ENCODE results near the gene ELP6.
"Not testable (repeated sequence)": the region's sequence is repeated elsewhere in the genome, so short reads cannot be mapped to it uniquely, and the experiment has no call there.

ELP6 gene

DNA sequence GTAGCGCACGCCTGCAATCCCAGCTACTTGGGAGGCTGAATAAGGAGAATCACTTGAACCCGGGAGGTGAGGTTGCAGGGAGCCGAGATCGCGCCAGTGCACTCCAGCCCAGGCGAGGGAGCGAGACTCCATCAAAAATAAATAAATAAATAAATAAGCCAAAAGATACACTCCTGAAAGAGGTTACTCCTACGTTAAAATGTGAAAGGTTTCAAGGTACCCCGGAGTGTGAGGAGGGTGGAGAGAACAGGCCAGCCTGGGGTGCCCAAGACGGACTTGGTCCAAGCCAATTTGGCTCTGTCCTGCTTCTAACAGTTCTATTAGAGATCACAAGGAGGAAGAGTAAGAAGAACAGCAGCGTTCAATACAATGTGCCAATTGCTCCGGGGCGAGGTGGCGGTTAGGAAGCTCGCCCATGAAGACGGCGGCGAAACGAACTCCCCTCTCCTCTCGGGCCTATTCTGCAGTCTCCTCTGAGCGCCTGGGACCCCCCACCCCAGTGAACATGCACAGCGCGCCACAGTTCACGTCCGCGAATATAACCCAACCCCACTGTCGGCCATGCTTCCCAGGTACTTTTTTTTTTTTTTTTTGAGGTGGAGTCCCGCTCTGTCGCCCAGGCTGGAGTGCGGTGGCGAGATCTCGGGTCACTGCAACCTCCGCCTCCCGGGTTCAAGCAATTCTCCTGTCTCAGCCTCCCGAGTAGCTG lies 942 bp downstream of the ELP6 start:
- no peak for DNase-seq (ENCODE audit: low spot score)

DNA sequence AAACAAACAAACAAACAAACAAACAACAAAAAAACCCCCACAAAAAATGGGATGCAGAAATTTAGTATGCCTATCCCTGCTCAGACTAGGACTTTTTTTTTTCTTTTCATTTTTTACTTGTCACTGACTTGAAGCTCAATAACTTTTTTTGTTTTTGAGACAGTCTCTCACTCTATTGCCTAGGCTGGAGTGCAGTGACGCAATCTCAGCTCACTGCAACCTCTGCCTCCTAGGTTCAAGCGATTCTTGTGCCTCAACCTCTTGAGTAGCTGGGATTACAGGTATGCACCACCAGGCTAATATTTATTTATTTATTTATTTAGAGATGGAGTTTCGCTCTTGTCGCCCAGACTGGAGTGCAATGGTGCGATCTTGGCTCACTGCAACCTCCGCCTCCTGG lies 8.2 kb downstream of the ELP6 start:
- not testable (repeated sequence) for DNase-seq (ENCODE audit: low spot score)

DNA sequence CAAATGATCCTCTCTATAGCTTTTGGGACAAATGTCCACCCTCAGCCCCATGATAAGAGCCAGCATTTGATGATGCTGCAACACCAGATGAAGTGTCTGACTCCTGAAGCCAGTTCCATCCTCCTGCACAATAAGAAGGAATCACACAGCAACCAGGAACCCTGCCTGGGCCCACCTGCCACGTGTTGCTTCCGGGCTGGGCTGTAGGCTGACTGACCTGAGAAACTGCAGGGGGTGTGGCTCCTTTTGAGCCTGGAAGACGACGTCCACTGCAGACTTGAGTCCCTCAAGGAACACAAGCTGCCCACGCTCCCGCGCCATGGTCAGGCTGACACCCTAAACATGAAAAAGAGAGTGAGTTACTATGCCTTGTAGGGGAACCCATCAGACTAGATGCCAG lies 9.4 kb downstream of the ELP6 start:
- no peak for DNase-seq (ENCODE audit: low spot score)

DNA sequence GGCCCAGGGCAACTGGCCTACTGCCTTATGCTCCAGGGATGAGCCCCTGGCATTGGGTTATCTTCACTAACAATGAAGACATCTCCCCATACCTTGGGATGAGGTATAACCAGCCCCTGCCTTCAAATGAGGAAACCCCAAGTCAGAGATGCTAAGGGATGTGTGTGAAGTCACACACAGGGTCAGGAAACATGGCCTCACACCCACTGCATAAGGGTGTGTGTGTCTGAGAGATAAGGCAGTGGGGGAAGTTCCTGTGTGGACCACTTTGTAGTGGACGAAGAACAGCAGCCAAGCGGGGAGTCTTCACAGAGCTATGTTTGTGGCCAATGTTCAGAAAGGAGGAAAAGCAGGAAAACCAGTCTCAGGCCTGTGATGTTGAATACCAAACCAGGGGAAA lies 10.5 kb downstream of the ELP6 start:
- DNase-seq (ENCODE audit: low spot score), result no peak

GRCh38 chr3:47496892-47497291 lies 16.6 kb downstream of the ELP6 start:
- DNase-seq (ENCODE audit: low spot score), result no peak

DNA sequence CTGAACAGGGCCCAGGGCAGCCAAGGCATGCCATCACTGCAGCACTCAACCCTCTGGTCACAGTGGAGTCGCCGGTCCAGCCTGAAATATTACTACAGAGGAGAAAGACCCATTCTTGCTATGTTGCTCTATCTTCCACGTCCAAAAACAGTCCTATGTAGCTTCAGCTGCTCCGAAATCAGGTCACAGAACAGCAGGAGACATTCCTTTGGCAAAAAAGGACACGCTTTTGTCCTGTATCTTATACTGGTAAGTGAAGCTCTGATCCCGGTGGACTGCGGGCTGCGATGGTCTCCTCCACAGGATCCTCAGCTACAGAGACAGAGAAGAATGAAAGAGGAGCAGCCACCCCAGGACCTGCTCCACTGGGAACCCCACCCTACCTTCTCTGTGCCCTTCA lies 17.6 kb downstream of the ELP6 start:
- DNase-seq (ENCODE audit: low spot score), result no peak

DNA sequence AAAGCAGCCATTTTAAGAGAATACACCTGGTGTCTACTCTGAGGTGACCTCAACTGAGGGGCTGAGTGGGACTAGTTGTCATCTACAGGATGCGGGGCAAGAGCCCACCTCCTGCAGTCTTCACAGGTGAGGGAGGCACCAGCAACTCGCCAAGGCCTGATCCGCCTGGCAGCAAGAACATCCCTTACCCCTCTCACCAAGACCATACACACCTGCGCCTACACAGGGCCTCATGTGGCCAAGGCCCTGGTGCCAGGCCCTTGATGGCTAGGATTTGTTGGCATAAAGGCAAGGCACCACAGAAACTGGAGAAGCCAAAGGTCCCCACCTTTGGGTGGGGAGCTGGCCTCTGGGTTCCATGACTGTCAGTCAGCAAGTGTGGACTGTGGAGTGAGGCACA lies 18.4 kb downstream of the ELP6 start:
- DNase-seq (ENCODE audit: low spot score), result no peak

GRCh38 chr3:47491777-47492176 lies 21.7 kb downstream of the ELP6 start:
- DNase-seq (ENCODE audit: low spot score), result no peak

- no peak for DNase-seq (ENCODE audit: low spot score)
These were observed 22.3 kb downstream of the ELP6 start for GRCh38 chr3:47491186-47491585.

- DNase-seq (ENCODE audit: low spot score), result no peak
These were observed 26.2 kb downstream of the ELP6 start for GRCh38 chr3:47487265-47487664.

GRCh38 chr3:47485812-47486211 lies 27.7 kb downstream of the ELP6 start:
- DNase-seq (ENCODE audit: low spot score), result no peak

- DNase-seq (ENCODE audit: low spot score), result no peak
These were observed 31.1 kb downstream of the ELP6 start for GRCh38 chr3:47482366-47482765.

GRCh38 chr3:47481763-47482162 lies 31.7 kb downstream of the ELP6 start:
- not testable (repeated sequence) for DNase-seq (ENCODE audit: low spot score)

DNA sequence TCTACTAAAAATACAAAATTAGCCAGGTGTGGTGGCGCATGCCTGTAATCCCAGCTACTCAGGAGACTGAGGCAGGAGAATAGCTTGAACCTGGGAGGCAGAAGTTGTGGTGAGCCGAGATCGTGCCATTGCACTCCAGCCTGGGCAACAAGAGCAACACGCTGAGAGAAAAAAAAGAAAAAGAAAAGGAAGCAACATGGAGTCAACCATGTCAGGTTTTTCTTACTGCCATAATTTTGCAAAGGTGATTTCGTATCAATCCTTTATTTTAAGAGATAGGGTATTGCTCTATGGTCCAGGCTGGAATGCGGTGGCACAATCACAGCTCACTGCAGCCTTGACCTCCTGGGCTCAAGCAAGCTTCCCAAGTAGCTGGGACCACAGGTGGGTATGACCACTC lies 33.2 kb downstream of the ELP6 start:
- DNase-seq (ENCODE audit: low spot score), result not testable (repeated sequence)

GRCh38 chr3:47479826-47480160 lies 33.7 kb downstream of the ELP6 start:
- no peak for DNase-seq (ENCODE audit: low spot score)

DNA sequence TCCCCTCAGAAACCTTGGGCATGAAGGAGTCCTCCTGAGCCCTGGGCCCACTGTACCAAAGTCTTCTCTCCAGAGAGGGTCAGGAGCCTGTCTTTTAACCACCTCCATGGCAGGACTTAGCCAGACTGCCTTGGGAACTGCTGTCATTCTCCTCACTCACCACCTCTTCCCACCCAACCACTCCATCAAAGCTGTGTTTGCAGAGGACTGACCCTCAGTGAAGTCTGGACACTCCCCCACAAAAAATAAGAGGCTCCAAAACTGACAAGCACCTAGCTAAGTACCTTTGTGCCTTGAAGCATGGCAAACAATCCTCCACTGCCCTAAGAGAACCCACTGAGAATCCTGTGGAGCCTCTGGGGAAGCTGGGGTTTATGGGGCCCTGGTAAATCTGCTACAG lies 35.5 kb downstream of the ELP6 start:
- no peak for DNase-seq (ENCODE audit: low spot score)

GRCh38 chr3:47476644-47477199 lies 36.8 kb downstream of the ELP6 start:
- no peak for DNase-seq (ENCODE audit: low spot score)

DNA sequence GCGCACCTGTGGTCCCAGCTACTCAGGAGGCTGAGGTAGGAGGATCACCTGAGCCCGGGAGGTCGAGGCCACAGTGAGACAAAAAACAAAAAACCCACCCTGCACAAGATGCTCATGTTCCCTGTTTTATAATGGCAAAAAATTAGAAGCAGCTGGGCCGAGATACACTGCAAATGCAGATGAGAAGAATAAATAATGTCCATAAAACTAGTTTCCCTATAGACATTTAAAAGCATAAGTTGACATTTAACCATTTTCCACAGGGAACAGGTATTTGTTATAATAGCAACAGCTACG lies 37.2 kb downstream of the ELP6 start:
- no peak for DNase-seq (ENCODE audit: low spot score)

DNA sequence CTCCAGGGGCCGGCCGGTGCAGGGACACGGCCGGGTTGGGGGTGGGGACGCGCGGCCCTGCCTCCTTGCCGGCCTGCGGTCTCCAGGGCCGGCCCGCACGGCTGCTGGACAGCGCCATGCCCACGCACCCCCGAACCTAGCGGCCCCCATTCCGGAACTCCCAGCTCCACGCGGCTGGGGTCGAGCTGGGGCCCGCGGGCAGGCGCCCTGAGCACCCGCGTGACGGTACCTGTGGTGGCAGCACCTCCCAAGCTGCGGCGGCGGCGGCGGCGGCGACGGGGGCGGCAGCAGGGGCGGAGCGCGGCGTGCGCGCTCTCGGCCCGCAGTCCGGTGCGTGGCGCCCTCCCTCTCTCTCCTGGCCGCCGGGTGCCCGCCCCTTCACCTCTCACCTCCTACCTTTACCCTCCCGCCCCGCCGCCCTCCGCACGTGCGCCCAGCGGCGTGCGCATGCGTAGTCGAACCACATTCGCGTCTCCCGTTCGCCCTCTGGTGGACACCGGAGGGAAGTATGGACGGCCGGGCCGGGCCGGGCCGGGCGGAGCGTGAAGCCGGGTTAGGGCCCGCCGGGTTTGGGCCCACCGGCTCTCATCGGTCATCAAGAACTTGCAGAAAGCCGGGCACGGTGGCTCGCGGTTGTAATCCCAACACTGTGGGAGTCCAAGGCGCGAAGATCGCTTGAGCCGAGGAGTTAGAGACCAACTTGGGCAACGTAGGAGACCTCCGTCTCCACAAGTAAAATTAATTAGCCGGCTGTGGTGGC lies 37.8 kb downstream of the ELP6 start, which contains the start of gene SCAP:
Gene SCAP (minus strand): TSS at position 372 of the 760 bp plus-strand sequence. CDS start 32,948 bp downstream, outside the sequence.
- peak; percentile 96 for DNase-seq (ENCODE audit: low spot score)

- DNase-seq (ENCODE audit: low spot score), result peak; percentile 43
These were observed 38.4 kb downstream of the ELP6 start for GRCh38 chr3:47475029-47475569.

DNA sequence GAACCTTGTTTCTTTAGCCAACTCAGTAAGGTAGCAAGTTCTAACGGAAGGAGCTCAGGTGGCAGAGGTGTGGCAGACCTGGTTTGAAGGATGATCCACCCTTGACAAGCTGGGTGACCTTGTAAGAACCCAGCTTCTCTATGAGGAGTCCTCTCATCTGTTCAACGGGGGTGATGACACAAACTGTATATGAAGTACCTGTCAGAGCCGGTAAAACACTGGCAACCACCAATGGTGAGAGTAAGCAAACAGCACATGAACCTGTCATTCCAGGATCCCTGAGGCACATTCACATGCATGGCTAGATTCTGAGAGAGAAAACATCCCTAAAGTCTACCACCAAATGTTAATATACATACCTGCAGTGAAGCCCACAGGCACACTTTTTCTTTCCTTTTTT lies 40.1 kb downstream of the ELP6 start:
- no peak for DNase-seq (ENCODE audit: low spot score)

GRCh38 chr3:47469616-47470015 lies 43.9 kb downstream of the ELP6 start:
- no peak for DNase-seq (ENCODE audit: low spot score)

DNA sequence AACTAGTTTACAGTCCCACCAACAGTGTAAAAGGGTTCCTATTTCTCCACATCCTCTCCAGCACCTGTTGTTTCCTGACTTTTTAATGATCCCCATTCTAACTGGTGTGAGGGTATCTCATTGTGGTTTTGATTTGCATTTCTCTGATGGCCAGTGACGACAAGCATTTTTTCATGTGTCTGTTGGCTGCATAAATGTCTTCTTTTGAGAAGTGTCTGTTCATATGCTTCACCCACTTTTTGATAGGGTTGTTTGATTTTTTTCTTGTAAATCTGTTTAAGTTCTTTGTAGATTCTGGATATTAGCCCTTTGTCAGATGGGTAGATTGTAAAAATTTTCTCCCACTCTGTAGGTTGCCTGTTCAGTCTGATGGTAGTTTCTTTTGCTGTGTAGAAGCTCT lies 45.2 kb downstream of the ELP6 start:
- not testable (repeated sequence) for DNase-seq (ENCODE audit: low spot score)

Measured in AG08396 (cell line).